ENCODE measurements around the gene CACNG8.

- TF ChIP-seq ZNF155 (tag by site-specific recombination; IDR thresholded peaks at IDR 0.05) (no peak), KLF17 (tag by site-specific recombination; IDR thresholded peaks at IDR 0.05) (no peak), ZBTB17 (tag by site-specific recombination; IDR thresholded peaks at IDR 0.05) (no peak), CTCF (tag by site-specific recombination; IDR thresholded peaks at IDR 0.05) (0 out of 2 replicates have a peak, but pooled peaks have one; percentile 27), ZNF747 (tag by site-specific recombination; IDR thresholded peaks at IDR 0.05) (no peak), ELK4 (IDR thresholded peaks at IDR 0.05; ENCODE audit: borderline replicate concordance, low read depth, low read length) (no peak), PATZ1 (tag by site-specific recombination; IDR thresholded peaks at IDR 0.05) (no peak), ZNF664 (tag by site-specific recombination; IDR thresholded peaks at IDR 0.05) (no peak), ZNF239 (tag by site-specific recombination; IDR thresholded peaks at IDR 0.05) (no peak), ZNF514 (tag by site-specific recombination; IDR thresholded peaks at IDR 0.05) (no peak), ZNF501 (tag by site-specific recombination; IDR thresholded peaks at IDR 0.05) (no peak), ZNF266 (tag by site-specific recombination; IDR thresholded peaks at IDR 0.05; ENCODE audit: low read depth) (no peak), KLF16 (tag by site-specific recombination; IDR thresholded peaks at IDR 0.05) (no peak)
Measured at GRCh38 chr19:54030895-54031586, 68.3 kb downstream of the CACNG8 start.

All from HEK293 (cell line).